ENCODE results near the gene BASP1. TPM values are rescaled to one million over a fixed set of nuclear protein-coding genes. Genes with fewer than 3 reads are reported as not detected.

The BASP1 gene
- total RNA-seq, 2 experiments from 2014 or later = 0.70 to 0.93 TPM

- Mint-ChIP-seq H3K36me3 (ENCODE audit: low read depth) (no peaks in the 10 kb centered on the region), H3K27me3 (no peaks in the 10 kb centered on the region), H3K4me3 (no peak overlapping the region), H3K4me1 (ENCODE audit: low read depth) (no peaks in the 10 kb centered on the region), H3K27ac (no peak overlapping the region), H3K9me3 (peaks cover 1% of the 10 kb centered on the region)
- H3K27me3 ChIP-seq (ENCODE audit: control insufficient read depth in 1 of 2, insufficient read depth in 2 of 2, low read length in 2 of 2) = no peaks in the 10 kb centered on the region
- peaks cover 0 to 3% of the 10 kb centered on the region in 2 experiments for H3K9me3 ChIP-seq (ENCODE audit: control insufficient read depth in 1 of 2, insufficient read depth in 1 of 2, low read length in 2 of 2)
- no peak for ATAC-seq (ENCODE audit: poor library complexity)
- no peak for DNase-seq
- H3K36me3 ChIP-seq (ENCODE audit: insufficient read depth, low read length) = no peaks in the 10 kb centered on the region
- no peaks in the 10 kb centered on the region for H3K4me1 ChIP-seq (ENCODE audit: insufficient read depth, low read length)
- ChIA-PET POLR2A (no interaction called here), CTCF (no interaction called here)
- TF ChIP-seq, protein P1, sequence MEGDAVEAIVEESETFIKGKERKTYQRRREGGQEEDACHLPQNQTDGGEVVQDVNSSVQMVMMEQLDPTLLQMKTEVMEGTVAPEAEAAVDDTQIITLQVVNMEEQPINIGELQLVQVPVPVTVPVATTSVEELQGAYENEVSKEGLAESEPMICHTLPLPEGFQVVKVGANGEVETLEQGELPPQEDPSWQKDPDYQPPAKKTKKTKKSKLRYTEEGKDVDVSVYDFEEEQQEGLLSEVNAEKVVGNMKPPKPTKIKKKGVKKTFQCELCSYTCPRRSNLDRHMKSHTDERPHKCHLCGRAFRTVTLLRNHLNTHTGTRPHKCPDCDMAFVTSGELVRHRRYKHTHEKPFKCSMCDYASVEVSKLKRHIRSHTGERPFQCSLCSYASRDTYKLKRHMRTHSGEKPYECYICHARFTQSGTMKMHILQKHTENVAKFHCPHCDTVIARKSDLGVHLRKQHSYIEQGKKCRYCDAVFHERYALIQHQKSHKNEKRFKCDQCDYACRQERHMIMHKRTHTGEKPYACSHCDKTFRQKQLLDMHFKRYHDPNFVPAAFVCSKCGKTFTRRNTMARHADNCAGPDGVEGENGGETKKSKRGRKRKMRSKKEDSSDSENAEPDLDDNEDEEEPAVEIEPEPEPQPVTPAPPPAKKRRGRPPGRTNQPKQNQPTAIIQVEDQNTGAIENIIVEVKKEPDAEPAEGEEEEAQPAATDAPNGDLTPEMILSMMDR (IDR thresholded peaks at IDR 0.05) = no peak
- no peak overlapping the region for H3K4me3 ChIP-seq (ENCODE audit: low read length)
- intact Hi-C loops (cut with DNase I, micrococcal nuclease) = no loop called here
- no peak overlapping the region for H3K27ac ChIP-seq (ENCODE audit: low read depth in 1 of 2, low read length in 2 of 2)
Measured at GRCh38 chr5:17312358-17312757, 94.9 kb downstream of the BASP1 start.

- Histone ChIP-seq H3K9me3 (ENCODE audit: control insufficient read depth in 1 of 2, insufficient read depth in 1 of 2, low read length in 2 of 2) (peaks cover 0 to 3% of the 10 kb centered on the region in 2 experiments), H3K36me3 (ENCODE audit: insufficient read depth, low read length) (no peaks in the 10 kb centered on the region), H3K4me1 (ENCODE audit: insufficient read depth, low read length) (no peaks in the 10 kb centered on the region), H3K27me3 (ENCODE audit: control insufficient read depth in 1 of 2, insufficient read depth in 2 of 2, low read length in 2 of 2) (no peaks in the 10 kb centered on the region), H3K27ac (ENCODE audit: low read depth in 1 of 2, low read length in 2 of 2) (no peak overlapping the region), H3K4me3 (ENCODE audit: low read length) (no peak overlapping the region)
- TF ChIP-seq, protein P1 (IDR thresholded peaks at IDR 0.05) = no peak
- H3K4me1 Mint-ChIP-seq (ENCODE audit: low read depth) = no peaks in the 10 kb centered on the region
- H3K36me3 Mint-ChIP-seq (ENCODE audit: low read depth) = no peaks in the 10 kb centered on the region
- ChIA-PET POLR2A (no interaction called here), CTCF (no interaction called here)
- DNase-seq (no peak), ATAC-seq (ENCODE audit: poor library complexity) (no peak)
- H3K4me3 Mint-ChIP-seq = no peak overlapping the region
- intact Hi-C loops (cut with DNase I, micrococcal nuclease) = no loop called here
- H3K27me3 Mint-ChIP-seq = no peaks in the 10 kb centered on the region
- peaks cover 2% of the 10 kb centered on the region for H3K9me3 Mint-ChIP-seq
- H3K27ac Mint-ChIP-seq = no peak overlapping the region
Measured at GRCh38 chr5:17314907-17315471, 97.6 kb downstream of the BASP1 start.

DNA sequence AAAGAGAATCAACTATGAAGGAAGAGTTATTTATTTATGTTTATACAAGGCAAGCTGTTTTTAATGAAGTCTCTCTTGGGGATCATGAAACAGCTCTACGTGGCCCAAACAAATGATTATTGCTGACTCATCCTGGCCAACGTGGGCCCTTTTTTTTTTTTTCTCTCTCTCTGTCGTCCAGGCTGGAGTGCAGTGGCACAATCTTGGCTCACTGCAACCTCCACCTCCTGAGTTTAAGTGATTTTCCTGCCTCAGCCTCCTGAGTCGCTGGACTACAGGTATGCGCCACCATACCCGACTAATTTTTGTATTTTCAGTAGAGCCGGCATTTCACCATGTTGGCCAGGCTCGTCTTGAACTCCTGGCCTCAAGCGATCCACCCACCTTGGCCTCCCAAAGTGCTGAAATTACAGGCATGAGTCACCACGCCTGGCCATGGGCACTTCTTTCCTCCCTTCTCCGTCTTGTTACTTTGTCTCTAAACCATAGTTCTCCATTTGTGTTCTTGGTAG, 98.3 kb downstream of the BASP1 start:
- no peaks in the 10 kb centered on the region for H3K4me1 Mint-ChIP-seq (ENCODE audit: low read depth)
- Histone ChIP-seq H3K4me3 (ENCODE audit: low read length) (no peak overlapping the region), H3K9me3 (ENCODE audit: control insufficient read depth in 1 of 2, insufficient read depth in 1 of 2, low read length in 2 of 2) (peaks cover 0 to 3% of the 10 kb centered on the region in 2 experiments), H3K27ac (ENCODE audit: low read depth in 1 of 2, low read length in 2 of 2) (no peak overlapping the region), H3K27me3 (ENCODE audit: control insufficient read depth in 1 of 2, insufficient read depth in 2 of 2, low read length in 2 of 2) (no peaks in the 10 kb centered on the region), H3K4me1 (ENCODE audit: insufficient read depth, low read length) (no peaks in the 10 kb centered on the region), H3K36me3 (ENCODE audit: insufficient read depth, low read length) (no peaks in the 10 kb centered on the region)
- intact Hi-C loops (cut with DNase I, micrococcal nuclease) = no loop called here
- no peak overlapping the region for H3K4me3 Mint-ChIP-seq
- ChIA-PET CTCF (no interaction called here), POLR2A (no interaction called here)
- no peaks in the 10 kb centered on the region for H3K36me3 Mint-ChIP-seq (ENCODE audit: low read depth)
- no peaks in the 10 kb centered on the region for H3K27me3 Mint-ChIP-seq
- TF ChIP-seq, protein P1 (IDR thresholded peaks at IDR 0.05) = no peak
- DNase-seq (no peak), ATAC-seq (ENCODE audit: poor library complexity) (no peak)
- H3K9me3 Mint-ChIP-seq = peaks cover 2% of the 10 kb centered on the region
- H3K27ac Mint-ChIP-seq = no peak overlapping the region

All from CD4-positive, alpha-beta T cell (primary cell).